Measurements from ENCODE around the gene SEMA4B. TPM values are rescaled to one million over a fixed set of nuclear protein-coding genes. Genes with fewer than 3 reads are reported as not detected.

The SEMA4B gene
- total RNA-seq, 2 donors from 2014 or later = 102 to 141 TPM

GRCh38 chr15:90223441-90224165 is 22.5 kb downstream of the SEMA4B start:
- no peak for DNase-seq
- intact Hi-C loops (cut with DNase I) = loop anchor here (5.0 kb wide), 1 partner anchor 81 kb away; no protein-coding TSS in a partner anchor
- no peak overlapping the region for H3K27ac ChIP-seq
- H3K27me3 ChIP-seq = no peaks in the 10 kb centered on the region
- no peak for TF ChIP-seq CTCF (IDR thresholded peaks at IDR 0.05)
- H3K9ac ChIP-seq (ENCODE audit: low read depth in 2 of 2, low read length in 2 of 2) = no peak overlapping the region
- H3K4me3 ChIP-seq = no peak overlapping the region
- H3K4me1 ChIP-seq = no peaks in the 10 kb centered on the region
- H3K36me3 ChIP-seq = peaks cover 40% of the 10 kb centered on the region
- no peaks in the 10 kb centered on the region for H3K9me3 ChIP-seq

- no peaks in the 10 kb centered on the region for H3K9me3 ChIP-seq
- peaks cover 47% of the 10 kb centered on the region for H3K36me3 ChIP-seq
- DNase-seq = no peak
- no peaks in the 10 kb centered on the region for H3K4me1 ChIP-seq
- H3K4me3 ChIP-seq = no peak overlapping the region
- no peak for TF ChIP-seq CTCF (IDR thresholded peaks at IDR 0.05)
- H3K27ac ChIP-seq = no peak overlapping the region
- H3K27me3 ChIP-seq = no peaks in the 10 kb centered on the region
- no peak overlapping the region for H3K9ac ChIP-seq (ENCODE audit: low read depth in 2 of 2, low read length in 2 of 2)
- intact Hi-C loops (cut with DNase I) = no loop called here
These were observed 23.9 kb downstream of the SEMA4B start for GRCh38 chr15:90225047-90225446.

- no peak for DNase-seq
These were observed 24.5 kb downstream of the SEMA4B start for GRCh38 chr15:90225504-90226234.

GRCh38 chr15:90227336-90227735 is 26.2 kb downstream of the SEMA4B start:
- no peak overlapping the region for H3K27ac ChIP-seq
- no peaks in the 10 kb centered on the region for H3K27me3 ChIP-seq
- H3K9ac ChIP-seq (ENCODE audit: low read depth in 2 of 2, low read length in 2 of 2) = no peak overlapping the region
- no peaks in the 10 kb centered on the region for H3K9me3 ChIP-seq
- peaks cover 15% of the 10 kb centered on the region for H3K4me1 ChIP-seq
- no peak for TF ChIP-seq CTCF (IDR thresholded peaks at IDR 0.05)
- H3K36me3 ChIP-seq = peaks cover 47% of the 10 kb centered on the region
- no peak for DNase-seq
- intact Hi-C loops (cut with DNase I) = no loop called here
- H3K4me3 ChIP-seq = no peak overlapping the region

More at GRCh38 chr15:90225504-90226234, 24.5 kb downstream of the SEMA4B start:
- H3K9ac ChIP-seq (ENCODE audit: low read depth in 2 of 2, low read length in 2 of 2) = no peak overlapping the region
- peaks cover 4% of the 10 kb centered on the region for H3K4me1 ChIP-seq
- intact Hi-C loops (cut with DNase I) = no loop called here
- H3K27ac ChIP-seq = no peak overlapping the region
- no peak for TF ChIP-seq CTCF (IDR thresholded peaks at IDR 0.05)
- H3K27me3 ChIP-seq = no peaks in the 10 kb centered on the region
- no peak overlapping the region for H3K4me3 ChIP-seq
- H3K36me3 ChIP-seq = peaks cover 47% of the 10 kb centered on the region
- H3K9me3 ChIP-seq = no peaks in the 10 kb centered on the region

GRCh38 chr15:90227816-90228772 is 27.0 kb downstream of the SEMA4B start:
- Histone ChIP-seq H3K4me3 (no peak overlapping the region), H3K36me3 (peaks cover 47% of the 10 kb centered on the region), H3K9me3 (no peaks in the 10 kb centered on the region), H3K27ac (no peak overlapping the region), H3K27me3 (no peaks in the 10 kb centered on the region), H3K9ac (ENCODE audit: low read depth in 2 of 2, low read length in 2 of 2) (no peak overlapping the region), H3K4me1 (peaks cover 15% of the 10 kb centered on the region)
- no peak for TF ChIP-seq CTCF (IDR thresholded peaks at IDR 0.05)
- intact Hi-C loops (cut with DNase I) = no loop called here
- DNase-seq = no peak

Data from colonic mucosa (tissue), 4 donors.